CD14-positive monocyte (primary cell): ENCODE results near the gene PHC2. TPM values are rescaled to one million over a fixed set of nuclear protein-coding genes. Genes with fewer than 3 reads are reported as not detected.
A peak's percentile ranks its signal among the peaks of the same experiment; 100 is the strongest.

Experiments used
- DNase-seq, 3 donors: peaks; one replicate each; pipeline ENCODE4 v3.0.0-alpha.2; 2011 to 2022
- H2AFZ ChIP-seq: 2 replicates; pipeline ENCODE4 v1.6.0; 2012; ENCODE audit warnings: mild to moderate bottlenecking, low read depth, low read length, inconsistent platforms; ENCODE audit not compliant: insufficient read depth, poor library complexity, severe bottlenecking
- H3K27ac ChIP-seq, 2 donors: 1 replicate in 1 of 2; 2 replicates in 1 of 2; pipeline ENCODE4 v1.5.1; 2012 to 2013; ENCODE audit warnings: low read length in 2 of 2, control low read depth in 1 of 2, inconsistent platforms in 1 of 2, low read depth in 1 of 2, mild to moderate bottlenecking in 1 of 2
- H3K27me3 ChIP-seq, 2 donors: one replicate each; pipeline versions ENCODE4 v1.6.0 to v1.6.1; 2011 to 2013; ENCODE audit warnings: low read length in 2 of 2; ENCODE audit not compliant: control insufficient read depth in 2 of 2, insufficient read depth in 2 of 2
- H3K36me3 ChIP-seq, 2 donors: replicated peaks in 1 of 2; 1 replicate in 1 of 2; 2 replicates in 1 of 2; pipeline versions ENCODE4 v1.5.1 to v1.6.1; 2012 to 2013; ENCODE audit warnings: low read length in 2 of 2, control low read depth in 1 of 2, inconsistent platforms in 1 of 2, mild to moderate bottlenecking in 1 of 2; ENCODE audit not compliant: insufficient read depth in 2 of 2, control insufficient read depth in 1 of 2
- H3K4me1 ChIP-seq, 2 donors: 1 replicate in 1 of 2; 2 replicates in 1 of 2; pipeline versions ENCODE4 v1.5.1 to v1.6.1; 2012 to 2013; ENCODE audit warnings: low read length in 2 of 2, control low read depth in 1 of 2, inconsistent platforms in 1 of 2, mild to moderate bottlenecking in 1 of 2, moderate library complexity in 1 of 2; ENCODE audit not compliant: insufficient read depth in 2 of 2, control insufficient read depth in 1 of 2
- H3K4me2 ChIP-seq: replicated peaks from 2 replicates; pipeline ENCODE3; 2012; ENCODE audit warnings: low read length, moderate library complexity, mild to moderate bottlenecking; ENCODE audit not compliant: poor library complexity, severe bottlenecking; ENCODE audit errors: extremely low read depth
- H3K4me3 ChIP-seq, 3 experiments: fragments of 200-600 bp in 1 of 3; sonication (generic) in 1 of 3; replicated peaks in 1 of 3; 1 replicate in 2 of 3; 2 replicates in 1 of 3; pipeline ENCODE4 v1.5.1; 2011 to 2013; ENCODE audit warnings: low read length in 3 of 3, mild to moderate bottlenecking in 3 of 3, control low read depth in 2 of 3, low read depth in 2 of 3, inconsistent platforms in 1 of 3, moderate library complexity in 1 of 3
- H3K79me2 ChIP-seq: 2 replicates; pipeline ENCODE4 v1.6.0; 2012; ENCODE audit warnings: mild to moderate bottlenecking, control low read depth, inconsistent platforms, low read length, moderate library complexity; ENCODE audit not compliant: insufficient read depth
- H3K9ac ChIP-seq: 2 replicates; pipeline ENCODE4 v1.6.0; 2017; ENCODE audit warnings: low read length, mild to moderate bottlenecking; ENCODE audit not compliant: insufficient read depth, poor library complexity, severe bottlenecking
- H3K9me3 ChIP-seq, 2 donors: replicated peaks in 1 of 2; 1 replicate in 1 of 2; 2 replicates in 1 of 2; pipeline versions ENCODE4 v1.5.1 to v1.6.1; 2012 to 2013; ENCODE audit warnings: low read length in 2 of 2, control low read depth in 1 of 2; ENCODE audit not compliant: control insufficient read depth in 1 of 2, insufficient read depth in 1 of 2
- H4K20me1 ChIP-seq: 2 replicates; pipeline ENCODE4 v1.6.0; 2012; ENCODE audit warnings: mild to moderate bottlenecking, low read length, control low read depth, moderate library complexity; ENCODE audit not compliant: insufficient read depth
- H3K27ac Mint-ChIP-seq, 7 donors: one replicate each; pipeline ENCODE4 v1.8.0; 2020; ENCODE audit warnings: mild to moderate bottlenecking in 7 of 7, mixed read lengths in 7 of 7, moderate library complexity in 6 of 7, inconsistent platforms in 2 of 7
- H3K27me3 Mint-ChIP-seq, 3 donors: one replicate each; pipeline ENCODE4 v1.8.0; 2021 to 2022; ENCODE audit warnings: low read depth in 3 of 3, mild to moderate bottlenecking in 3 of 3, mixed read lengths in 3 of 3, moderate library complexity in 3 of 3, inconsistent platforms in 1 of 3
- H3K36me3 Mint-ChIP-seq, 2 donors: one replicate each; pipeline ENCODE4 v1.8.0; 2020; ENCODE audit warnings: mixed read lengths in 2 of 2, inconsistent platforms in 1 of 2, mild to moderate bottlenecking in 1 of 2
- H3K4me1 Mint-ChIP-seq: one replicate; pipeline ENCODE4 v1.8.0; 2020; ENCODE audit warnings: mild to moderate bottlenecking, mixed read lengths
- H3K4me3 Mint-ChIP-seq, 2 donors: one replicate each; pipeline ENCODE4 v1.8.0; 2020; ENCODE audit warnings: mild to moderate bottlenecking in 2 of 2, mixed read lengths in 2 of 2, moderate library complexity in 1 of 2
- H3K9me3 Mint-ChIP-seq, 7 donors: one replicate each; pipeline ENCODE4 v1.8.0; 2020 to 2022; ENCODE audit warnings: mixed read lengths in 7 of 7, mild to moderate bottlenecking in 6 of 7, moderate library complexity in 6 of 7, inconsistent platforms in 2 of 7
- CTCF ChIP-seq: fragments of 200-600 bp; IDR thresholded peaks from one replicate; pipeline ENCODE4 v1.8.0; 2022; ENCODE audit warnings: antibody characterized with exemption, mild to moderate bottlenecking
- WGBS: methylation state at CpG from one replicate; pipeline ENCODE4 v1.1.5; 2013; ENCODE audit warnings: missing lambda C conversion rate; ENCODE audit not compliant: insufficient coverage; 5-methylcytosine and 5-hydroxymethylcytosine counted together
- intact Hi-C, 2 donors: fragments of 100-400 bp; cut with micrococcal nuclease; formaldehyde crosslinking; loops; one replicate each; pipeline versions ENCODE4 v1.15.0 to v1.15.1; 2023
- polyA plus RNA-seq, 3 donors: library from polyadenylated mRNA; depleted of rRNA in 1 of 3; unstranded in 2 of 3; stranded (reverse) in 1 of 3; fragments of 300-500 nt in 2 of 3; fragments of >200 nt in 1 of 3; fragmentation: Illumina TruSeq in 2 of 3; gene quantifications; 1 replicate in 2 of 3; 2 replicates in 1 of 3; pipeline ENCODE4 v1.2.3, GENCODE V29; 2012 to 2021

Gene PHC2
- polyA plus RNA-seq, 3 donors: 18.9 to 85.3 (median 53.1) TPM

DNA sequence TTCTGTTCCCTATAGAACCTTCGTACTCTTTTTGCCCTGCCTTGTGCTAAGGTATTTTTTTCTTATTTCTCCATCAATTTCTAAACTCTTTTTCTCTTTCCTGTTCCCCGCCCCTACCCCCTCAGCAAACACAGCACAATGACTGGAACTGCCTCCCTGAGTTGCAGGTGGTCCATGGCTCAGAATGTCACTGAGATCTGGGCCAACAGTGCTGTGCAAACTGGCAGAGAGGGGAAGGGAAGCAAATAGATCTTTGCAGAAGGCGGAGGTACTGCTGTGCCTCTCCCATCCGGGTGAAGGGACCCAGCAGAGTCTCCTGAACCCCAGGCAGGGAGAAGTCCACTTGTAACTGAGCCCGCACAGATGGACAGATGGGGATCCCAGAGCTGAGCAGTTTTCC, 77.4 kb downstream of the PHC2 start:
- Mint-ChIP-seq H3K36me3 (peaks cover 31 to 33% of the 10 kb centered on the region in 2 donors), H3K27me3 (peaks cover 0 to 10% (median 4%) of the 10 kb centered on the region in 3 donors), H3K4me3 (no peak overlapping the region), H3K9me3 (peaks cover 0 to 3% (median 0%) of the 10 kb centered on the region in 7 donors), H3K4me1 (peaks cover 16% of the 10 kb centered on the region), H3K27ac (no peak overlapping the region)
- peaks cover 3 to 12% of the 10 kb centered on the region in 2 donors for H3K36me3 ChIP-seq
- 97% methylated on average over 3 of the region's 5 CpGs for WGBS
- no peak overlapping the region for H3K4me3 ChIP-seq
- peaks cover 5% of the 10 kb centered on the region for H4K20me1 ChIP-seq
- no peak for DNase-seq
- no peak overlapping the region for H3K27ac ChIP-seq
- intact Hi-C loops: no loop called here
- no peak for TF ChIP-seq CTCF
- no peaks in the 10 kb centered on the region for H3K9me3 ChIP-seq
- peaks cover 13 to 17% of the 10 kb centered on the region in 2 donors for H3K4me1 ChIP-seq
- no peak overlapping the region for H3K4me2 ChIP-seq
- H3K9ac ChIP-seq: no peak overlapping the region
- H2AFZ ChIP-seq: no peak overlapping the region
- peaks cover 10% of the 10 kb centered on the region for H3K79me2 ChIP-seq
- H3K27me3 ChIP-seq: no peaks in the 10 kb centered on the region

GRCh38 chr1:33351281-33351660, 79.6 kb downstream of the PHC2 start:
- 98% methylated on average over 5 of the region's 6 CpGs for WGBS
- peaks cover 32% of the 10 kb centered on the region for H3K79me2 ChIP-seq
- no peaks in the 10 kb centered on the region for H3K9me3 ChIP-seq
- peaks cover 3 to 12% of the 10 kb centered on the region in 2 donors for H3K36me3 ChIP-seq
- intact Hi-C loops: loop anchor here in 1 of 2 donors (2.0 kb wide), 1 partner anchor 168 kb away; the partner anchor contains the start of gene TRIM62
- H3K36me3 Mint-ChIP-seq: peaks cover 36% of the 10 kb centered on the region in 2 donors
- no peak overlapping the region for H3K4me2 ChIP-seq
- H3K4me3 Mint-ChIP-seq: peak overlapping the region in 1 of 2 donors; percentile 67
- no peak overlapping the region for H2AFZ ChIP-seq
- peaks cover 0 to 9% (median 3%) of the 10 kb centered on the region in 3 donors for H3K27me3 Mint-ChIP-seq
- no peak overlapping the region for H3K9ac ChIP-seq
- H3K27ac ChIP-seq: no peak overlapping the region
- no peak for DNase-seq
- no peak for TF ChIP-seq CTCF
- H3K27me3 ChIP-seq: no peaks in the 10 kb centered on the region
- peaks cover 28% of the 10 kb centered on the region for H4K20me1 ChIP-seq
- peaks cover 35 to 39% of the 10 kb centered on the region in 2 donors for H3K4me1 ChIP-seq
- H3K4me1 Mint-ChIP-seq: peaks cover 39% of the 10 kb centered on the region
- H3K9me3 Mint-ChIP-seq: no peaks in the 10 kb centered on the region
- no peak overlapping the region for H3K27ac Mint-ChIP-seq
- H3K4me3 ChIP-seq: no peak overlapping the region
